Ishikawa (cell line): ENCODE results near the gene SUSD6.

ENCODE experiments used
- CEBPB ChIP-seq: IDR thresholded peaks from 2 replicates; pipeline ENCODE4 v1.6.1; 2012
- CREB1 ChIP-seq: IDR thresholded peaks from 2 replicates; pipeline ENCODE4 v1.6.1; 2012; ENCODE audit warnings: low read depth
- EGR1 ChIP-seq: IDR thresholded peaks from 2 replicates; pipeline ENCODE4 v1.6.1; 2012
- EP300 ChIP-seq: IDR thresholded peaks from 2 replicates; pipeline ENCODE4 v1.6.1; 2012; ENCODE audit warnings: borderline replicate concordance
- FOXM1 ChIP-seq: IDR thresholded peaks from 2 replicates; pipeline ENCODE4 v1.6.1; 2012; ENCODE audit warnings: low read depth, borderline replicate concordance
- MAX ChIP-seq: IDR thresholded peaks from 2 replicates; pipeline ENCODE4 v1.6.1; 2012
- NFIC ChIP-seq: IDR thresholded peaks from 2 replicates; pipeline ENCODE4 v1.6.1; 2012
- RAD21 ChIP-seq: IDR thresholded peaks from 2 replicates; pipeline ENCODE4 v1.6.1; 2012; ENCODE audit warnings: low read depth
- TAF1 ChIP-seq: IDR thresholded peaks from 2 replicates; pipeline ENCODE4 v1.6.1; 2012; ENCODE audit warnings: low read depth, mild to moderate bottlenecking
- TEAD4 ChIP-seq: IDR thresholded peaks from 2 replicates; pipeline ENCODE4 v1.6.1; 2012
- YY1 ChIP-seq: IDR thresholded peaks from 2 replicates; pipeline ENCODE4 v1.6.1; 2012; ENCODE audit warnings: low read depth
- ZBTB7A ChIP-seq: IDR thresholded peaks from 2 replicates; pipeline ENCODE4 v1.6.1; 2012; ENCODE audit warnings: low read depth
- TF ChIP-seq, protein P1 (sequence below): IDR thresholded peaks from 2 replicates; pipeline ENCODE4 v1.6.1; 2012; ENCODE audit warnings: low read depth, mild to moderate bottlenecking
- TF ChIP-seq, protein P2 (sequence below): IDR thresholded peaks from 2 replicates; pipeline ENCODE4 v1.6.1; 2012

DNA sequence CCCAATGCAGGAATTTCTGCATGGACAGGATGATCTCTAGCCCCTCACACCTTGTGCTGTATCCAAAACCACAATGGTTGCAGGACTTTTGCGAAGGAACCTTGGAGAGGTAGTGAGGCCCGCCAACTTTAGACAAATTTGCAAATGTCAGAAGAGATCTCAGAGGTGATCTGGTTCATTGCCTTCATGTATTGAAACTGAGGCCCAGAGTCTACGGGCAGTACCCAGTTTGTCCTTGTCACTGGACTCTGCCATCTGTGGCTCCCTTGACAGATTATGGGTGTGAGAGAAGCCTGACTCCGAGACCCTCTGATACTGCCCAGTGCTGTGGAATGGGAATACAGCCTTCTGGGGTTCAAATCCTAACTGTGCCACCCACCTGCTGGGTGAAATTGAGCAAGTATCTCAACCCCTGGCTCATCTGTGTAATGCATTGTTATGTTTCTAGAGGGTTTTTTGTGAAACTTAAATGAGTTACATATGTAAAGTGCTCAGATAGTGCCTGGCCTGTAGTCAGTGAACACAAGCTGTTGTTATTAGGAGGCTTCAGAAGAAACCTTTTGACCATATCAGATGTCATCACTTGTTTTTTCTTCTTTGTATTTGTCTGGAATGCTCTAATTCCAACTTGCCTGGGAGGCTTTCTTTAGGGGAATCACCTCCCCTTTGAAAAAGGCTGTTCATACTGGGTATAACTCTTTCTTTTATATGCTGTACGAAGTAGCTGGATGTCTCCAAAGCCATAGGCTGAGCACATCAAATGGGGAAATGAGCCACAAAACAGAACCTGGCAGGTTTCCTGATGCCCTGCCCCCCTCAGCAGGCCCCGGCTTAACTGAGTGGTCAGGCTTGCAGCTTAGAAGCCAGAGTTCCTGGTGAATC is 84.2 kb downstream of the SUSD6 start:
- TF ChIP-seq EP300 (no peak), MAX (no peak), YY1 (no peak), CEBPB (no peak), RAD21 (no peak), TEAD4 (no peak), EGR1 (no peak), CREB1 (no peak), FOXM1 (no peak), TAF1 (no peak), NFIC (peak; percentile 42; the same call in 1 of the 2 replicates), ZBTB7A (no peak)
- TF ChIP-seq, protein P1, sequence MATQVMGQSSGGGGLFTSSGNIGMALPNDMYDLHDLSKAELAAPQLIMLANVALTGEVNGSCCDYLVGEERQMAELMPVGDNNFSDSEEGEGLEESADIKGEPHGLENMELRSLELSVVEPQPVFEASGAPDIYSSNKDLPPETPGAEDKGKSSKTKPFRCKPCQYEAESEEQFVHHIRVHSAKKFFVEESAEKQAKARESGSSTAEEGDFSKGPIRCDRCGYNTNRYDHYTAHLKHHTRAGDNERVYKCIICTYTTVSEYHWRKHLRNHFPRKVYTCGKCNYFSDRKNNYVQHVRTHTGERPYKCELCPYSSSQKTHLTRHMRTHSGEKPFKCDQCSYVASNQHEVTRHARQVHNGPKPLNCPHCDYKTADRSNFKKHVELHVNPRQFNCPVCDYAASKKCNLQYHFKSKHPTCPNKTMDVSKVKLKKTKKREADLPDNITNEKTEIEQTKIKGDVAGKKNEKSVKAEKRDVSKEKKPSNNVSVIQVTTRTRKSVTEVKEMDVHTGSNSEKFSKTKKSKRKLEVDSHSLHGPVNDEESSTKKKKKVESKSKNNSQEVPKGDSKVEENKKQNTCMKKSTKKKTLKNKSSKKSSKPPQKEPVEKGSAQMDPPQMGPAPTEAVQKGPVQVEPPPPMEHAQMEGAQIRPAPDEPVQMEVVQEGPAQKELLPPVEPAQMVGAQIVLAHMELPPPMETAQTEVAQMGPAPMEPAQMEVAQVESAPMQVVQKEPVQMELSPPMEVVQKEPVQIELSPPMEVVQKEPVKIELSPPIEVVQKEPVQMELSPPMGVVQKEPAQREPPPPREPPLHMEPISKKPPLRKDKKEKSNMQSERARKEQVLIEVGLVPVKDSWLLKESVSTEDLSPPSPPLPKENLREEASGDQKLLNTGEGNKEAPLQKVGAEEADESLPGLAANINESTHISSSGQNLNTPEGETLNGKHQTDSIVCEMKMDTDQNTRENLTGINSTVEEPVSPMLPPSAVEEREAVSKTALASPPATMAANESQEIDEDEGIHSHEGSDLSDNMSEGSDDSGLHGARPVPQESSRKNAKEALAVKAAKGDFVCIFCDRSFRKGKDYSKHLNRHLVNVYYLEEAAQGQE = no peak
- TF ChIP-seq, protein P2, sequence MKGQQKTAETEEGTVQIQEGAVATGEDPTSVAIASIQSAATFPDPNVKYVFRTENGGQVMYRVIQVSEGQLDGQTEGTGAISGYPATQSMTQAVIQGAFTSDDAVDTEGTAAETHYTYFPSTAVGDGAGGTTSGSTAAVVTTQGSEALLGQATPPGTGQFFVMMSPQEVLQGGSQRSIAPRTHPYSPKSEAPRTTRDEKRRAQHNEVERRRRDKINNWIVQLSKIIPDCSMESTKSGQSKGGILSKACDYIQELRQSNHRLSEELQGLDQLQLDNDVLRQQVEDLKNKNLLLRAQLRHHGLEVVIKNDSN = no peak
